GM10248 (cell line): ENCODE data around the gene POGLUT3.

ENCODE experiments used
- CTCF ChIA-PET: fragments of 300-600 bp; sonication (Branson Sonifier 250); formaldehyde crosslinking; extraction: SDS; loops from one replicate; lab custom pipeline; 2021; ENCODE audit warnings: antibody characterized with exemption; lab: Yijun Ruan, JAX
- POLR2A ChIA-PET: fragments of 350-650 bp; sonication (Branson Sonifier 250); formaldehyde crosslinking; extraction: SDS; loops from one replicate; lab custom pipeline; 2020; ENCODE audit warnings: antibody characterized with exemption; lab: Yijun Ruan, JAX
- DNase-seq: peaks from one replicate; pipeline ENCODE4 v3.0.0; 2012; ENCODE audit errors: extremely low spot score
- CTCF ChIP-seq: IDR thresholded peaks from 2 replicates; pipeline ENCODE4 v1.5.1; 2012; ENCODE audit warnings: mild to moderate bottlenecking, low read depth; ENCODE audit errors: extremely low read depth, missing control alignments, control extremely low read depth

The POGLUT3 gene

GRCh38 chr11:108483163-108483562 is 15.0 kb downstream of the POGLUT3 start:
- no peak for DNase-seq
- CTCF ChIA-PET: interaction anchor here (1.3 to 4.2 kb wide), 2 partner anchors 12 to 165 kb away, joined by 3 to 19 read pairs; no protein-coding TSS in a partner anchor
- POLR2A ChIA-PET: no interaction called here
- TF ChIP-seq CTCF: no peak

- ChIA-PET CTCF (interaction anchor here (1.1 kb wide), 1 partner anchor 12 kb away, joined by 3 read pairs; no protein-coding TSS in a partner anchor), POLR2A (no interaction called here)
- TF ChIP-seq CTCF: no peak
- DNase-seq: no peak
These were observed 23.3 kb downstream of the POGLUT3 start for GRCh38 chr11:108474664-108475463.

GRCh38 chr11:108472681-108473080 is 25.5 kb downstream of the POGLUT3 start:
- CTCF ChIA-PET: no interaction called here
- POLR2A ChIA-PET: no interaction called here
- TF ChIP-seq CTCF: no peak
- no peak for DNase-seq

DNA sequence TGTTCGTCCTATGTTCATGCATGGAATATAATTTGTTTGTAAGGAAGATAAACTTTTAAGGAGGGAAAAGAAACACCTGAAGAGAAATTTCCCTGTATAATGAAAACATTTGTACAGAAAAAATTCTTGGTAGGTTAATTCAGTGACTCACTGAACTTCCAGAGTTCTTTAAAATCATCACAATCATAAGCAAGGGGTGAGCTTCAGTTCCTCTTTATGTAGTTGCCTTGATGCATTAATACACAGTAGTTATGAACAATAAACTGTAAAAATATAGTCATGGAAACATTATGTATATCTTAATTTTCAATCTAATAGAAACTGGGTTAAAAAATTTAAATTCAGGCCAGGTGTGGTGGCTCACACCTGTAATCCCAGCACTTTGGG is 29.7 kb downstream of the POGLUT3 start:
- TF ChIP-seq CTCF: no peak
- CTCF ChIA-PET: no interaction called here
- POLR2A ChIA-PET: no interaction called here
- no peak for DNase-seq

DNA sequence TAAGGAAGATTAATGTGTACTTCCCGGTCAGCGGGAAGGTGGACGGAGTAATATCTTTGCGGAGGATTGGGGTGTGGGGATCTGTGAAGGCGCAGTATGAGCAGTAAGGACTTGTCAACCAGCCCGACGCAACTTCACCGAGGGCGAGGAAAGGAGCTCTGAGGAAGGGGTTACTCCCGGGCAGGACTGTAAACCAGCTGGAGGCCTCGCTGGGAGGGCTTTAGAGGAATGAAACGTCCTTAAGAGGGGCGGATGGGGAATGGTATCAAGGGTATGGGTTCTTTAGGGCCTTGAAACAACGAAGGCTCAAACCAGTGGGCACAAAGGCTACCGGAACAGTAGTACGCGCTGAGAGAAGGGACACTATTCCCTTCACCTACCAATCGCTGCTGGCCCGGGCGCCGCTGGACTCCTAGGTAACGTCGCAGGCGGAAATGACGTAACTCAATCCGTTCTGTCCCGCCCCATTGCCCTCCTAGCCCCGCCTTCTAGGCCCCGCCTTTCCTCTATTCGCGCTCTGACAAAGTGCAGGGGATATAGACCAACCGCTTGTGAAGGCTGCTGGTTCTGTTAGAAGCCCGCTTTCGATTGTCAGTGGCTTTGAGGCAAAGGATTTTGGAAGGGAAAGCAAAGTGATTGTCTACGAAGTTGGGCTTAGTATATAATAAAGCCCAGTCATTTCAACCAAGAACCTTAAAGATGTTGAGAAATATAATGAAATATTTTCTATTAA is 30.9 kb downstream of the POGLUT3 start, which contains the start of gene C11orf65:
Gene C11orf65 (minus strand): TSS at position 439 of the 733 bp plus-strand sequence. CDS start 5,970 bp downstream, outside the sequence.
- DNase-seq: peak; percentile 92
- no peak for TF ChIP-seq CTCF
- CTCF ChIA-PET: interaction anchor here (0.6 to 1.6 kb wide), 3 partner anchors 27 to 183 kb away, joined by 3 read pairs; no protein-coding TSS in a partner anchor
- POLR2A ChIA-PET: no interaction called here

DNA sequence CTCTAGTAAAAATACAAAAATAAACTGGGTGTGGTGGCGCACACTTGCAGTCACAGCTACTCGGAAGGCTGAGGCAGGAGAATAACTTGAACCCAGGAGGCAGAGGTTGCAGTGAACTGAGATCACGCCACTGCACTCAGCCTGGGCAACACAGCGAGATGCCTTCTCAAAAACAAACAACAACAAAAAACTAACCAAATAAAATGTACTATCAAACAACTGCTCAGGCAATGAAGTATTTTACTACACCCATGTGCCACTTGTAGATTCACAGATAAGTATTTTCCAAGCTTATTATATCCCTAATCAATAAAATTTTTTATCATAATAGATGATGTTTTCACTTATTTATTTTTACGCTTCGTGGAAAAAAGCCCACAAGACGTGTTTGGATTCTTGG is 31.8 kb downstream of the POGLUT3 start:
- TF ChIP-seq CTCF: no peak
- no peak for DNase-seq
- ChIA-PET POLR2A (no interaction called here), CTCF (interaction anchor here (1.1 to 1.6 kb wide), 2 partner anchors 28 to 184 kb away, joined by 3 read pairs; no protein-coding TSS in a partner anchor)
